ENCODE data around the gene GPRASP2. TPM values are rescaled to one million over a fixed set of nuclear protein-coding genes. Genes with fewer than 3 reads are reported as not detected.

The GPRASP2 gene
- total RNA-seq, 1 experiment from 2014 or later: 4.0 TPM

DNA sequence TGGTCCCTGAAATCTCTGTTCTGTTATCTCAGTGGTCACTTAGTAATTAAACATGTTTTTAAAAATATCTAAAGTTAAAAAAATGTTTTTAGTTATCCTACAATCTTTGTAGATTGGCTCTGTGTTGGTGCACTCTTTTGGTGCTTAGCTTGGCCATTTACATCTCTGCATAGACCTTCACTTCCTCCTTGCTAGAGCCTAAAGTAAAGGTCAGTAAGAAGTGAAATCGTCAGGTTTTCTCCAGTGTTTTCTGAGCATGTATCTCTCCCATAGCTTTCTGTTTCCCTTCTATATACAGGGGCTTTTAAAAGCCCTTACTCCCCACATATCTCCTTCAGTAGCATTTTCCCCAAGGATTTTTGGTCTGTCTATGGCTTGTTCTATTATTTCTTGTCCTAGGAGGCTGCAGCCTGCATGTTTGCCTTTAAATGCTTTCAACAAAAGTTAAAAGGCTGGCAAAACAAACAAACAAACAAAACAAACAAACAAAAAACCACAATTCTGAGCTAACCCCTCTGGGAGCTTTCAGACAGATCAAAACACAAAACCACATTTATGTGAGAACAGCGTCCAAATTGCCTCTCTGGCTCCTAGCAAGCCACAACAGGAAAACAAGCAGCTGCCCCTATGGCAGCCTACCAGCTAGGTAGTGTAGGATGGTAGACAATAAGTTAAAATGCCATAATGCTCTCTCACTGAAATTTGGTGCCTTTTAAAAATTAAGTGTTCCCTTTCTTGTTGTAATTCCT lies 27.3 kb upstream of the GPRASP2 start:
- CTCF ChIA-PET: interaction anchor here (0.6 to 0.7 kb wide), 2 partner anchors 8 to 112 kb away, joined by 3 read pairs; no protein-coding TSS in a partner anchor
- TF ChIP-seq, protein P1, sequence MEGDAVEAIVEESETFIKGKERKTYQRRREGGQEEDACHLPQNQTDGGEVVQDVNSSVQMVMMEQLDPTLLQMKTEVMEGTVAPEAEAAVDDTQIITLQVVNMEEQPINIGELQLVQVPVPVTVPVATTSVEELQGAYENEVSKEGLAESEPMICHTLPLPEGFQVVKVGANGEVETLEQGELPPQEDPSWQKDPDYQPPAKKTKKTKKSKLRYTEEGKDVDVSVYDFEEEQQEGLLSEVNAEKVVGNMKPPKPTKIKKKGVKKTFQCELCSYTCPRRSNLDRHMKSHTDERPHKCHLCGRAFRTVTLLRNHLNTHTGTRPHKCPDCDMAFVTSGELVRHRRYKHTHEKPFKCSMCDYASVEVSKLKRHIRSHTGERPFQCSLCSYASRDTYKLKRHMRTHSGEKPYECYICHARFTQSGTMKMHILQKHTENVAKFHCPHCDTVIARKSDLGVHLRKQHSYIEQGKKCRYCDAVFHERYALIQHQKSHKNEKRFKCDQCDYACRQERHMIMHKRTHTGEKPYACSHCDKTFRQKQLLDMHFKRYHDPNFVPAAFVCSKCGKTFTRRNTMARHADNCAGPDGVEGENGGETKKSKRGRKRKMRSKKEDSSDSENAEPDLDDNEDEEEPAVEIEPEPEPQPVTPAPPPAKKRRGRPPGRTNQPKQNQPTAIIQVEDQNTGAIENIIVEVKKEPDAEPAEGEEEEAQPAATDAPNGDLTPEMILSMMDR (IDR thresholded peaks at IDR 0.05; ENCODE audit: unreplicated experiment): no peak
- POLR2A ChIA-PET: interaction anchor here (0.7 kb wide), 1 partner anchor 1275 kb away, joined by 4 read pairs; no protein-coding TSS in a partner anchor
- H3K27me3 Mint-ChIP-seq (ENCODE audit: insufficient read depth, unreplicated experiment): no peaks in the 10 kb centered on the region
- no peak overlapping the region for H3K27ac Mint-ChIP-seq (ENCODE audit: low read depth, unreplicated experiment)
- H3K36me3 Mint-ChIP-seq (ENCODE audit: insufficient read depth, unreplicated experiment): peaks cover 16% of the 10 kb centered on the region
- intact Hi-C loops (cut with micrococcal nuclease): no loop called here
- no peak overlapping the region for H3K4me3 Mint-ChIP-seq (ENCODE audit: unreplicated experiment)
- no peaks in the 10 kb centered on the region for H3K4me1 Mint-ChIP-seq (ENCODE audit: insufficient read depth, unreplicated experiment)
- H3K9me3 Mint-ChIP-seq (ENCODE audit: unreplicated experiment): peaks cover 32% of the 10 kb centered on the region
- no peak for DNase-seq (ENCODE audit: unreplicated experiment)
- no TSS peak for BruUV-seq (replicated peaks)

DNA sequence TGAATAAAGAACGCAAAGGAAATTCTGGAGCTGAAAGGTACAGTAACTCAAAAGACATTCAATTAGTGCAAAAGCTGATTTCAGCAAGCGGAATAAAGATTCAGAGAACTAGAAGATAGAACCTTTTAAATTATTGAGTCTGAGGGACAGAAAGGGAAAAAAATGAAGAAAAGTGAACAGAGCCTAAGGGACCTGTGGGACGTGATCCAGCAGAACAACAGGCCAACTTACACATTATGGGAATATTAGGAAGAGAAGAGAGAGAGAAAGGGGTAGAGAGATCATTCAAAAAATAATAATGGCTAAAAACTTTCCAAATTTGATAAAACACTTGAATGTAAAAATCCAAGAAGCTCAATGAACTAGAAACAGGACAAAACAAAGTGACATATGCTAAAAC lies 17.5 kb upstream of the GPRASP2 start:
- Mint-ChIP-seq H3K4me3 (ENCODE audit: unreplicated experiment) (no peak overlapping the region), H3K27ac (ENCODE audit: low read depth, unreplicated experiment) (no peak overlapping the region), H3K36me3 (ENCODE audit: insufficient read depth, unreplicated experiment) (no peaks in the 10 kb centered on the region), H3K9me3 (ENCODE audit: unreplicated experiment) (peaks cover 8% of the 10 kb centered on the region), H3K27me3 (ENCODE audit: insufficient read depth, unreplicated experiment) (peaks cover 12% of the 10 kb centered on the region), H3K4me1 (ENCODE audit: insufficient read depth, unreplicated experiment) (no peaks in the 10 kb centered on the region)
- intact Hi-C loops (cut with micrococcal nuclease): no loop called here
- no peak for DNase-seq (ENCODE audit: unreplicated experiment)
- no TSS peak for BruUV-seq (replicated peaks)
- TF ChIP-seq, protein P1 (IDR thresholded peaks at IDR 0.05; ENCODE audit: unreplicated experiment): no peak
- ChIA-PET CTCF (no interaction called here), POLR2A (no interaction called here)

DNA sequence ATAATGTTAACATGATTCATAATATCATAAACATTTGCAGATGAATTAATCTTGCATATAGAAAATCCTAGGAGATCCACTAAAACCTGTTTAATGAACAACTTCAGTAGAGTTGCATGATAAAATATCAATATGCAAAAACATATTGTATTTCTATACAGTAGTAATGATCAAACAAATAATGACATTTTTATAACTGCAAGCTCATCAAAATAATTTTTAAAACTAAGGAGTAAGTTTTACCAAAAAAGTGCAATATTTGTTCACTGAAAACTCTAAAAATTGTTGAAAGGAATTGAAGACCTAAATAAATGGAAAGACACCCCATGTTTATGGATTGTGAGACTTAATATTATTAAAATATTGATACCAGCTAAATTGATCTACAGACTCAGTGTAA lies 15.9 kb upstream of the GPRASP2 start:
- intact Hi-C loops (cut with micrococcal nuclease): no loop called here
- H3K36me3 Mint-ChIP-seq (ENCODE audit: insufficient read depth, unreplicated experiment): no peaks in the 10 kb centered on the region
- peaks cover 17% of the 10 kb centered on the region for H3K27me3 Mint-ChIP-seq (ENCODE audit: insufficient read depth, unreplicated experiment)
- H3K27ac Mint-ChIP-seq (ENCODE audit: low read depth, unreplicated experiment): no peak overlapping the region
- H3K9me3 Mint-ChIP-seq (ENCODE audit: unreplicated experiment): no peaks in the 10 kb centered on the region
- H3K4me1 Mint-ChIP-seq (ENCODE audit: insufficient read depth, unreplicated experiment): no peaks in the 10 kb centered on the region
- BruUV-seq (replicated peaks): no TSS peak
- no peak for DNase-seq (ENCODE audit: unreplicated experiment)
- POLR2A ChIA-PET: interaction anchor here (0.6 to 1.2 kb wide), 2 partner anchors 9 to 20 kb away, joined by 3 read pairs; no protein-coding TSS in a partner anchor
- CTCF ChIA-PET: interaction anchor here (0.5 to 0.7 kb wide), 2 partner anchors 41 to 696 kb away, joined by 3 read pairs; no protein-coding TSS in a partner anchor
- no peak overlapping the region for H3K4me3 Mint-ChIP-seq (ENCODE audit: unreplicated experiment)
- TF ChIP-seq, protein P1 (IDR thresholded peaks at IDR 0.05; ENCODE audit: unreplicated experiment): no peak

DNA sequence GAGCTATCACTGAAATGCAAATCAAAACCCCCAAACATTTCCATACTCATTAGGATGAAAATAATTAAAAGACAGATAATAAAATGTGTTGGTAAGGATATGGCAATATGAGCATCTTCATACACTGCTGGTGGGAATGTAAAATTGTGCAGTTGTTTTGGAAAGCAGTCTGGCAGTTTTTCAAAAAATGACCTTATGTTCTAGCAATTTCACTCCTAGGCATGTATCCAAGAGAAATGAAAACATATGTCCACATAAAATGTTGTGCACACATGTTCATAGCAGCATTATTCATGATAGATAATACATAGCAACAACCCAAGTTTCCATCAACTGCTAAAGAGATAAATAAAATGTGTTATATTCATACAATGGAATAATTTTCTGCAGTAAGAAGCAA lies 14.8 kb upstream of the GPRASP2 start:
- no peak overlapping the region for H3K4me3 Mint-ChIP-seq (ENCODE audit: unreplicated experiment)
- CTCF ChIA-PET: interaction anchor here (0.7 kb wide), 1 partner anchor 17 kb away, joined by 3 read pairs; no protein-coding TSS in a partner anchor

More for the DNA sequence above, 14.8 kb upstream of the GPRASP2 start:
- Mint-ChIP-seq H3K36me3 (ENCODE audit: insufficient read depth, unreplicated experiment) (no peaks in the 10 kb centered on the region), H3K4me1 (ENCODE audit: insufficient read depth, unreplicated experiment) (no peaks in the 10 kb centered on the region), H3K9me3 (ENCODE audit: unreplicated experiment) (no peaks in the 10 kb centered on the region), H3K27ac (ENCODE audit: low read depth, unreplicated experiment) (no peak overlapping the region), H3K27me3 (ENCODE audit: insufficient read depth, unreplicated experiment) (peaks cover 29% of the 10 kb centered on the region)
- DNase-seq (ENCODE audit: unreplicated experiment): peak; percentile 2
- BruUV-seq (replicated peaks): no TSS peak
- intact Hi-C loops (cut with micrococcal nuclease): no loop called here
- TF ChIP-seq, protein P1 (IDR thresholded peaks at IDR 0.05; ENCODE audit: unreplicated experiment): no peak
- POLR2A ChIA-PET: no interaction called here
